ENCODE results near the gene HAUS2.
"Not testable (repeated sequence)": the region's sequence is repeated elsewhere in the genome, so short reads cannot be mapped to it uniquely, and the experiment has no call there.

HAUS2 gene

GRCh38 chr15:42576040-42576594 lies 27.5 kb downstream of the HAUS2 start:
- no peak for DNase-seq

DNA sequence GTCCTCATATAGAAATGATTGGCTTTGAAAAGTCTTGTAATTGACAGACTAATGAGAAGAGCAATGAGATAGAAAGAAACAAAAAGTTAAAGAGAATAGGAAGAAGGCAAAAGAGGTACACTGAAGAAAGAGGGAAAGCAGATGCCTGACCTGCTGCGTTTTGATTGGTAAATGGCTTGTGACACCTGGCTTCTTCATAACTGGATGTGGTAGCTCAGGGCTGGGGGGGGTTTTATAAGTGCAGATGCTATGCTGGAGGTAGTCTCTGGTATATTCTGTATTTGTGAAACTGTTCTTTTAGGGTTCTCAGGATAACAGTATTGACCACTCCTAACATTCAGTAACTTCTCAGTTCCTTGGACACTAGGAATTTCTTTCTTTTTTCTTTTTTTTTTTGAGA lies 28.1 kb downstream of the HAUS2 start:
- no peak for DNase-seq

GRCh38 chr15:42577514-42578031 lies 28.9 kb downstream of the HAUS2 start:
- DNase-seq, result peak; percentile 67

DNA sequence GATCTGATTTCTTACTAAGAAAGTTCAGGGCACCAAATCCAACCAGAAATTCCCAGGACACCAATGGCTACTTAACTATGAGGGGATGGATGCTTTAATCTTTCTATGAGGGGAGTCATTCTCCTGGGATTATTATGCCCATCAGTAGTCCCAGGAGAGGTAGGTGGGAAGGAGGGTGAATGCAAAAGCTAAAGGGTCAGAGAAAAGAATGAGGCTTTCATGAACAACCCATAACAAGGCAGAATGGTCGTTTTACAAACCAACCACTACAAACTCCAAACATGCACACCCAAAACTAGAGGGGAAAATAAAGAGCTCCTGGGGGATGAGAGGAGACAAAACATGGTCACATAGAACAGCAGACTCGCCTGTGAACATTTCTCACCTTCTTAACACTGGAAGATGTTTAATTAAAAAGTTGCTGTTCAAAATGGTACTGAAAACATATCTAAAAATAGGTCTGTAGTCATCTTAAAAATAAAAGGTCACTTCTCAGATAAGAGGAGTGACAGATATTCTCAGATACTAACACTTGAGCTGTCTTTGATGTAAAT lies 30.4 kb downstream of the HAUS2 start:
- no peak for DNase-seq

GRCh38 chr15:42581272-42581730 lies 32.7 kb downstream of the HAUS2 start:
- DNase-seq, result peak; percentile 92

DNA sequence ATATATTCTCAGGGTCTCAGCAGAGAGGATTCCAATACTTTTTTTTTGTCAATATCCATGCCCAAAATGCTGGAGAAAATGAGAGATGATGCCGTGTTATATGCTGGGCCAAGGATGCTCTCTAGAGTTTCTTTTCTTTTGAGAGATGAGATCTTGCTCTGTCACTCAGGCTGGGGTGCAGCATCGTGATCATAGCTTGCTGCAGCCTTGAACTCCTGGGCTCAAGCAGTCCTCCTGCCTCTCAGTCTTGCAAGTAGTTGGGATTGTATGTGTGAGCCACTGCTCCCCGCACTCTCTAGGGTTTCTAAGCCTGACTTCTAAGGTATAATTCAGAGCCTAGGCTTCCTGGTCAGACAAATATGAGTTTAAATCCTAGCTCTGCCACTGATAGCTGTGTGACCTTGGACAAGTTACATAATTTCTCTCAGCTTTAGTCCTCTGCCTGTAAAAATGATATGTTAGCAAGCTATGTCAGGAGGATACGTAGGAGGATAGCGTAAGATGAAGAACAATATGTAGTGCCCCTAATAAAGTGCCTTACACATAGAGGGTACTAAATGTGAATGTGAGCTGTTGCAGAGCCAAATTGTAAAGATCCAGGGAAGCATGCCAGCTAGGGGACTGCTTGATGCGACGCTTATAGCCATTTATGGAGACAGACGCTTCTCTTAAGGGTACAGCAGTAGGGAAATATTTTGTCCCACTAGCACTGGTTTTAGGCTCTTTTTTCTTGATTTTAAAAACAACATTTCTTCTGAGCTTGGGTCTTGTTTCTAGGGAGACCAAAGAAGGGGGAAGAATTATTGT lies 34.1 kb downstream of the HAUS2 start:
- DNase-seq, result no peak

GRCh38 chr15:42584031-42584765 lies 35.6 kb downstream of the HAUS2 start:
- DNase-seq, result peak; percentile 64

- no peak for DNase-seq
Measured at GRCh38 chr15:42590619-42591237, 42.1 kb downstream of the HAUS2 start.

DNA sequence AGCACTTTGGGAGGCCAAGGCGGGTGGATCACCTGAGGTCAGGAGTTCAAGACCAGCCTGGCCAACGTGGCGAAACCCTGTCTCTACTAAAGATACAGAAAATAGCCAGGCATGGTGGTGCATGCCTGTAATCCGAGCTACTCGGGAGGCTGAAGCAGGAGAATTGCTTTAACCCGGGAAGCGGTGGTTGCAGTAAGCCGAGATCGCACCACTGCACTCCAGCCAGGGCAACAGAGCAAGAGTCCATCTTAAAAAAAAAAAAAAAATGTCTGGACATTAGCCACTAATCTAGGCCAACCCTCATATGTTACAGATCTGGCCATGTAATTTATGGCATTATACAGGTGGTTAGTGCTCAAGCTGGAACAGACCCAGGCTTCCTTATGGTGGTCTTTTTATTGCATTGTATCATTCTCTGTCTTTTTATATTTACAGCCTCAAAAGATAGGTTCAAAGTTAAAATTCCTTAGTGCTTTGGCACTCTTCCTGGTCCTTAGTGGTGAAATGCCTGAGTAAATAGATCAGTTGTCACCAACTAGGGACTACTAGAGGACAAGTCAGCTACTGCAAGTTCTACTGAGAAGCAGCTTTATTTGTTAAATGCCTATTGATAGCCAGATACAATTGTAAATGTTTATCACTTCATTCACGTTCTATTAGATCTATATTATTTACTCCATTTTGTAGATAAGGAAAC lies 42.7 kb downstream of the HAUS2 start:
- DNase-seq, result no peak

- no peak for DNase-seq
Measured at GRCh38 chr15:42592716-42593115, 44.1 kb downstream of the HAUS2 start.

GRCh38 chr15:42593143-42593542 lies 44.5 kb downstream of the HAUS2 start:
- DNase-seq, result no peak

GRCh38 chr15:42594095-42594494 lies 45.5 kb downstream of the HAUS2 start:
- DNase-seq, result no peak

- peak; percentile 63 for DNase-seq
Measured at GRCh38 chr15:42595626-42596240, 47.1 kb downstream of the HAUS2 start.

GRCh38 chr15:42601316-42601715 lies 52.7 kb downstream of the HAUS2 start:
- not testable (repeated sequence) for DNase-seq

- no peak for DNase-seq
Measured at GRCh38 chr15:42602501-42602900, 53.9 kb downstream of the HAUS2 start.

GRCh38 chr15:42603978-42604377 lies 55.3 kb downstream of the HAUS2 start:
- DNase-seq, result no peak

- DNase-seq, result peak; percentile 45
Measured at GRCh38 chr15:42604894-42605744, 56.5 kb downstream of the HAUS2 start.

DNA sequence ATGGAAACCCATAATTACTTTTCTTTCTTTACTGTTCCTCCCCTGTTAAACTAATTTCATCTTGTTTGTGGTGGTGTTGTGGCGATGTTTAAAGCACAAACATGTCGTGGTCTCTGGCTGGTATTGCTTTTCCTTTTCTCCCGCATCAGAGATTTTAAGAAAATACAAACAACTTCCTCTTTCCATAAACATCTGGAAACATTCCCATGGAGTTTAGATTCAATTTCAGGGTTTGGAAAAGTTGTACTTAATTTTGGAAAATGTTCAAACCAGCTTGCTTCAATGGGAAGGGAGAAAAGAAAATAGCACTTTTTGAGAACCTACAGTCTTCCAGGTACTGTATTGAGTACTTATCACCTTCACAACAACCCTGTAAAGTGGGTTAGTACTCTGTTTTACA lies 57.2 kb downstream of the HAUS2 start:
- DNase-seq, result peak; percentile 34

- DNase-seq, result no peak
Measured at GRCh38 chr15:42608110-42608531, 59.5 kb downstream of the HAUS2 start.

DNA sequence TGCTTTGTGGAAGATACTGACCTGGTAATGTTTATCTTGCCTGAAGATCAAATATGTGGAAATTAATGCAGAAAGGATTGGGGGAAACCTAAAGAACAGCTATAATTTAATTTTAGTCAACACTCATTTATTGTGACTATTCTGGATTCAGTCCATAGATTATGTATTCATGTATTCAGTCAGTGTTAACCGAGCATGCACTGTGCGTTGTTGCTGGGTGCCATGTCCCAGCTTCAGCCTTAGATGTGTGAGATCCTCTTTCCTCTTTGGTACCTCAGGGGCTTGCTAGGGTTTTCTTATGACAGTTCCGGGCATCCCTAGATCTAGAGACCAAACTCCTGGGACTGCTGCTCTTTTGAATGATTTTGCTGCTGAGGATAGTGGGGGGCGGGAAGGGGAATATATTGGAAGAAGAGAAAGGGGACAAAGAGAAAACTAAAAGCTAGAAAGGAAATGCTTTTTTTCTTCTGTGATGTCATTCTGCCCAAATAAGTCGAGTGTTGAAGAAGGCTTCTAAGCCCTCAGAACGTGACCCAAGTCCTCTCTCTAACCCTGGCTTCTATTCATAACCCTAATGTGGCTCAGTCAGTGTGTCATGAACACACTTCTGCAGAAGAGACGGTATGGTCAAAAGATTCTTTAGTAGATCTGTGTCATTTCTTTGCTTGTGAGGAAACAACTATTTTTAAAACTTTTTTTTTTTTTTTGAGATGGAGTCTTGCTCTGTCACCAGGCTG lies 60.3 kb downstream of the HAUS2 start:
- no peak for DNase-seq
